ENCODE data around the gene TFCP2L1.

The TFCP2L1 gene

GRCh38 chr2:121242976-121243375 is 42.0 kb downstream of the TFCP2L1 start:
- Histone ChIP-seq H3K4me3 (no peak overlapping the region), H3K27ac (no peak overlapping the region), H3K36me3 (peaks cover 0 to 42% (median 0%) of the 10 kb centered on the region in 3 donors), H3K27me3 (peaks cover 0 to 10% of the 10 kb centered on the region in 2 donors), H3K4me1 (no peaks in the 10 kb centered on the region), H3K9me3 (no peaks in the 10 kb centered on the region)
- intact Hi-C loops (cut with DNase I; ENCODE audit: low total_unique reads): no loop called here
- TF ChIP-seq, protein P1, sequence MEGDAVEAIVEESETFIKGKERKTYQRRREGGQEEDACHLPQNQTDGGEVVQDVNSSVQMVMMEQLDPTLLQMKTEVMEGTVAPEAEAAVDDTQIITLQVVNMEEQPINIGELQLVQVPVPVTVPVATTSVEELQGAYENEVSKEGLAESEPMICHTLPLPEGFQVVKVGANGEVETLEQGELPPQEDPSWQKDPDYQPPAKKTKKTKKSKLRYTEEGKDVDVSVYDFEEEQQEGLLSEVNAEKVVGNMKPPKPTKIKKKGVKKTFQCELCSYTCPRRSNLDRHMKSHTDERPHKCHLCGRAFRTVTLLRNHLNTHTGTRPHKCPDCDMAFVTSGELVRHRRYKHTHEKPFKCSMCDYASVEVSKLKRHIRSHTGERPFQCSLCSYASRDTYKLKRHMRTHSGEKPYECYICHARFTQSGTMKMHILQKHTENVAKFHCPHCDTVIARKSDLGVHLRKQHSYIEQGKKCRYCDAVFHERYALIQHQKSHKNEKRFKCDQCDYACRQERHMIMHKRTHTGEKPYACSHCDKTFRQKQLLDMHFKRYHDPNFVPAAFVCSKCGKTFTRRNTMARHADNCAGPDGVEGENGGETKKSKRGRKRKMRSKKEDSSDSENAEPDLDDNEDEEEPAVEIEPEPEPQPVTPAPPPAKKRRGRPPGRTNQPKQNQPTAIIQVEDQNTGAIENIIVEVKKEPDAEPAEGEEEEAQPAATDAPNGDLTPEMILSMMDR (IDR thresholded peaks at IDR 0.05): no peak
- DNase-seq: no peak

DNA sequence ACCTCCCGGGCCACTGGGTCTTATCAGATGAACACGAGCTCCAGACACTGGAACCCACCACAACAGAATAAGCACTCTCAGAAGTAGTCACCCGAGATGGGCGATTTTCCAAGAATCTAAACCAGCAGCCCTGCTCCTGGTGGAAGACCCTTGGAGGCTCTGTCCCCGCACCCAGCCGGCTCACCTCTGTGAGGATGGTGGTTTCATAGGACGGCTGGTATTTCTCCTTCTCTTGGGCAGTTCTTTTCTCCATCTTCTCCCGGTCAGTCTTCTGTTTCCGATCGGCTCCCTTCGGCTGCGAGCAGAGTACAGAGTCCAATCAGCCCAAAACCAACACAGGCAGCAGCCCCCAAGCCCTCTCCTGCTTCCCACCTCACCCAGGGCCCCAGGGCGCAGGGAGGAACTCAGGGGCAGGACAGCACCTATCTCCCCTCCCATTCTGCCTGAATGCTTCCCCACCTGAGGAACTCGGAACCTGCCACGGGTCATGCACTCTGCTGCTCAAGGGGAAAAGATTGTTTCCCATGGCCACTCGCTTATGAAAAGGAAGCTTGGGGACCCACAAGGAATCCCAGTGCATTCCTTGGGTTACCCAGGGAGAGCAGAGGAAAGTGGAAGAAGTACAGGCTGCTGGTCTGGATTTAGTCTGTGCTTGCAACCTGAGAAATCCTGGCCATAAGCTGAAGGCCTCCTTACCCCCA is 42.7 kb downstream of the TFCP2L1 start:
- intact Hi-C loops (cut with DNase I; ENCODE audit: low total_unique reads): no loop called here
- Histone ChIP-seq H3K36me3 (peaks cover 0 to 49% (median 0%) of the 10 kb centered on the region in 3 donors), H3K4me3 (no peak overlapping the region), H3K27ac (no peak overlapping the region), H3K27me3 (peaks cover 0 to 14% of the 10 kb centered on the region in 2 donors), H3K4me1 (no peaks in the 10 kb centered on the region), H3K9me3 (no peaks in the 10 kb centered on the region)
- peak in 1 of 2 donors; percentile 38 for DNase-seq
- TF ChIP-seq, protein P1 (IDR thresholded peaks at IDR 0.05): no peak

DNA sequence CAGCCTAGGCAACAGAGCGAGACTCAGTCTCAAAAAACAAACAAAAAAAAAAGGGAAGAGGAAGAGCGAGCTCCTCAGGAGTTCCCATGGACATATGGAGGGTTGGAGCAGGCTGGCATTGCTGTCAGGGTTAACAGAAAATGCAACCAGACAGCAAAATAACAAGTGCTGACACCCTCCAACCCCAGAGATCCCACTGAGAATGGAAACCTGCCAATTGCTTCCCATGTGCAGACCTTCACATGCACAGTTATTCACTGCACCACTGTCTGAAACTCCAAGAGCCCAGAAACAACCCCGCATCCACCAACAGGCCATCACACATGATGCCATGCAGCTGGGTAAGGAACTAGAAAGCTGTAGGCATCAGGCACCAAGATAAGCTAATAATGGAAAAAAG is 43.5 kb downstream of the TFCP2L1 start:
- Histone ChIP-seq H3K9me3 (no peaks in the 10 kb centered on the region), H3K4me3 (no peak overlapping the region), H3K4me1 (no peaks in the 10 kb centered on the region), H3K36me3 (peaks cover 0 to 51% (median 0%) of the 10 kb centered on the region in 3 donors), H3K27ac (no peak overlapping the region), H3K27me3 (peaks cover 0 to 16% of the 10 kb centered on the region in 2 donors)
- no peak for DNase-seq
- intact Hi-C loops (cut with DNase I; ENCODE audit: low total_unique reads): no loop called here
- TF ChIP-seq, protein P1 (IDR thresholded peaks at IDR 0.05): no peak

DNA sequence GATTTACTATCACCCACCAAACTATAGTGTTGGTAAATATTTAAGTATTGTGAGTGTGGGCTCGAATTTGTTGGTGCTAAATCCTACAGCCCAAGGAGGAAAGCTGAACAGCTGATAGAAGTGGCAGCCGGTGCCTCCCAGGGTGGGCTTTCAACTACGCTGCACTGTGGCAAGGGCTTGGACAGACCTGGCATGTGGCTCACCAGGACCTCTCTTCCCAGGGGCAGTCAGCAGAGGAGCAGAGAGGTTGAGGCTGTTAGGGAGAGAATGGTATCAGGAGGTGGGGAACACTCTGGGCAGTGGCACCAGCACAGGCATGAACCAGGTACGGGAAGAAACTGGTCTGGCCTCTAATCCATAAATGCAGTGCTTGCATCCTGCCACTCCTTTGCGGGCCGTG is 44.6 kb downstream of the TFCP2L1 start:
- DNase-seq: no peak
- TF ChIP-seq, protein P1 (IDR thresholded peaks at IDR 0.05): no peak

DNA sequence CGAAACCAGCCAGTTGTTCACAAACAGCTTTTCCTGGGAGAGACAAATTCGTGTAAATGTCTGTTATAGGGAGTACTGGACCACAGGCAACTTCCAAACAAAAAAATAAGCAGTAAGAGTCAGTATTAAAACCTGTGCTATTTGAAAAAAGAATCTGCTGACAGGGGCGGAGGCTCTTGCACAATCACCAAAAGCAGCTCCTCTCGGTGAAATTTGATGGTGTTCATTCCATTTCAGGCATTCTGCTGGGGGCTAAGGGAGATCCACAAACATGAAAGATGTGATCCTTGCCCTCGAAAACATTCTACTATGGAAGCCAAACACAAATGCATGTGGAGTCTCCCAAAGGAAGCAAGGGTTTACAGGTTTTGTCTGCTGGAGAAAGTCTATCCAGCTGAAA is 45.0 kb downstream of the TFCP2L1 start:
- Histone ChIP-seq H3K4me1 (no peaks in the 10 kb centered on the region), H3K36me3 (peaks cover 0 to 53% (median 0%) of the 10 kb centered on the region in 3 donors), H3K27me3 (peaks cover 0 to 18% of the 10 kb centered on the region in 2 donors), H3K9me3 (no peaks in the 10 kb centered on the region), H3K27ac (no peak overlapping the region), H3K4me3 (no peak overlapping the region)
- DNase-seq: no peak
- intact Hi-C loops (cut with DNase I; ENCODE audit: low total_unique reads): no loop called here
- TF ChIP-seq, protein P1 (IDR thresholded peaks at IDR 0.05): no peak

More for the DNA sequence above, 44.6 kb downstream of the TFCP2L1 start:
- intact Hi-C loops (cut with DNase I; ENCODE audit: low total_unique reads): no loop called here
- H3K4me3 ChIP-seq: no peak overlapping the region
- H3K4me1 ChIP-seq: no peaks in the 10 kb centered on the region
- H3K9me3 ChIP-seq: no peaks in the 10 kb centered on the region
- H3K27me3 ChIP-seq: peaks cover 0 to 18% of the 10 kb centered on the region in 2 donors
- no peak overlapping the region for H3K27ac ChIP-seq
- H3K36me3 ChIP-seq: peaks cover 0 to 50% (median 0%) of the 10 kb centered on the region in 3 donors

Data from tibial artery (tissue), 4 donors.